HCT116 (cell line): ENCODE data around the gene SULT6B1. TPM values are rescaled to one million over a fixed set of nuclear protein-coding genes. Genes with fewer than 3 reads are reported as not detected.

ENCODE experiments used
- ATAC-seq: fragments of 200-7000 bp; cut with Tn5 transposase; 2 replicates; pipeline ENCODE4 v1.9.1; 2020; ENCODE audit warnings: mild to moderate bottlenecking, moderate library complexity
- BruUV-seq: library from RNA; stranded (reverse); fragments of 400-500 nt; replicated peaks from 2 replicates; lab custom pipeline; 2021; lab: Mats Ljungman, UMichigan
- CTCF ChIA-PET: fragments of 300-600 bp; sonication (Branson Sonifier 250); formaldehyde crosslinking; loops from one replicate; lab custom pipeline; 2021; ENCODE audit warnings: antibody characterized with exemption; lab: Charles Lee
- POLR2A ChIA-PET: fragments of 300-600, 350-600 bp; sonication (Branson Sonifier 250); formaldehyde crosslinking; loops from one replicate; lab custom pipeline; 2021; ENCODE audit warnings: antibody characterized with exemption; lab: Charles Lee
- RAD21 ChIA-PET, 2 experiments: fragments of 300-600 bp; sonication (Branson Sonifier 250); formaldehyde crosslinking; loops; one replicate each; lab custom pipeline; 2023; ENCODE audit warnings: low total read pairs in 2 of 2; ENCODE audit not compliant: uncharacterized antibody in 2 of 2, unreplicated experiment in 2 of 2, low non-redundant PET in 1 of 2; lab: Charles Lee
- DNase-seq: peaks from one replicate; pipeline ENCODE4 v3.0.0-alpha.2; 2010; ENCODE audit warnings: low read depth, low spot score
- H2AFZ ChIP-seq: fragments of 200-600 bp; shearing (Covaris generic), sonication (generic); 2 replicates; pipeline ENCODE4 v1.6.1; 2017; ENCODE audit warnings: low read depth, mixed run types, mixed read lengths, antibody characterized with exemption, low read length; ENCODE audit not compliant: poor library complexity, severe bottlenecking
- H3K27ac ChIP-seq: 2 replicates; pipeline ENCODE4 v1.5.1; 2012; ENCODE audit warnings: low read depth, low read length
- H3K27me3 ChIP-seq: fragments of 200-600 bp; sonication (generic); 2 replicates; pipeline ENCODE4 v1.6.1; 2016; ENCODE audit warnings: mixed run types, low read length, mixed read lengths; ENCODE audit not compliant: insufficient read depth
- H3K36me3 ChIP-seq, 2 experiments: fragments of 200-500 bp in 1 of 2; fragments of 200-600 bp in 1 of 2; sonication (Bioruptor generic) in 1 of 2; sonication (generic) in 1 of 2; 2 replicates each; pipeline versions ENCODE4 v1.5.1 to v1.6.1; 2014 to 2016; ENCODE audit warnings: low read length in 2 of 2, inconsistent platforms in 1 of 2, mixed read lengths in 1 of 2, mixed run types in 1 of 2; ENCODE audit not compliant: insufficient read depth in 2 of 2, control insufficient read depth in 1 of 2
- H3K4me1 ChIP-seq, 2 experiments: fragments of 200-600 bp in 1 of 2; sonication (generic) in 1 of 2; 2 replicates each; pipeline versions ENCODE4 v1.5.1 to v1.6.1; 2012 to 2017; ENCODE audit warnings: low read length in 2 of 2, inconsistent platforms in 1 of 2, mild to moderate bottlenecking in 1 of 2, mixed read lengths in 1 of 2, mixed run types in 1 of 2, moderate library complexity in 1 of 2; ENCODE audit not compliant: insufficient read depth in 2 of 2, control insufficient read depth in 1 of 2
- H3K4me2 ChIP-seq: fragments of 200-600 bp; sonication (generic); 2 replicates; pipeline ENCODE4 v1.6.1; 2017; ENCODE audit warnings: mixed run types, low read length, mixed read lengths
- H3K4me3 ChIP-seq, 2 experiments: fragments of 200-600 bp in 1 of 2; sonication (generic) in 1 of 2; replicated peaks in 1 of 2; 2 replicates each; pipeline ENCODE4 v1.5.1; 2011 to 2016; ENCODE audit warnings: low read length in 2 of 2, control low read depth in 1 of 2, low read depth in 1 of 2, mild to moderate bottlenecking in 1 of 2, mixed read lengths in 1 of 2, mixed run types in 1 of 2
- H3K79me2 ChIP-seq: fragments of 200-600 bp; sonication (generic); 2 replicates; pipeline ENCODE4 v1.6.1; 2017; ENCODE audit warnings: mild to moderate bottlenecking, mixed run types, low read length, moderate library complexity, mixed read lengths; ENCODE audit not compliant: insufficient read depth
- H3K9ac ChIP-seq: fragments of 200-600 bp; sonication (generic); 2 replicates; pipeline ENCODE4 v1.6.1; 2016; ENCODE audit warnings: low read length, mixed read lengths
- H3K9me2 ChIP-seq: fragments of 200-600 bp; sonication (generic), shearing (Covaris generic); 2 replicates; pipeline ENCODE4 v1.6.1; 2017; ENCODE audit warnings: mixed run types, mild to moderate bottlenecking, moderate library complexity; ENCODE audit not compliant: insufficient read depth
- H3K9me3 ChIP-seq, 2 experiments: fragments of 200-500 bp in 1 of 2; fragments of 200-600 bp in 1 of 2; sonication (Bioruptor generic) in 1 of 2; sonication (generic) in 1 of 2; 2 replicates each; pipeline ENCODE4 v1.6.1; 2014 to 2017; ENCODE audit warnings: low read length in 2 of 2, mixed read lengths in 2 of 2, inconsistent platforms in 1 of 2, low read depth in 1 of 2, mild to moderate bottlenecking in 1 of 2, mixed run types in 1 of 2, moderate library complexity in 1 of 2; ENCODE audit not compliant: control insufficient read depth in 1 of 2, insufficient read depth in 1 of 2
- H4K20me1 ChIP-seq: fragments of 200-600 bp; sonication (generic), shearing (Covaris generic); 2 replicates; pipeline ENCODE4 v1.6.1; 2017; ENCODE audit warnings: mixed run types, mild to moderate bottlenecking, moderate library complexity; ENCODE audit not compliant: insufficient read depth
- CBX3 ChIP-seq: IDR thresholded peaks from 2 replicates; pipeline ENCODE4 v1.6.1; 2012; ENCODE audit warnings: low read depth
- ELF1 ChIP-seq: IDR thresholded peaks from 2 replicates; pipeline ENCODE4 v1.6.1; 2012; ENCODE audit warnings: low read depth, borderline replicate concordance
- EZH2 ChIP-seq: fragments of 200-600 bp; sonication (generic); IDR thresholded peaks from 2 replicates; pipeline ENCODE4 v1.6.1; 2017; ENCODE audit warnings: antibody characterized with exemption, mixed run types
- POLR2AphosphoS5 ChIP-seq: IDR thresholded peaks from 2 replicates; pipeline ENCODE4 v1.6.1; 2011; ENCODE audit warnings: mild to moderate bottlenecking, low read depth, low read length, moderate library complexity
- RAD21 ChIP-seq: IDR thresholded peaks from 2 replicates; pipeline ENCODE4 v1.6.1; 2012; ENCODE audit warnings: low read depth, mild to moderate bottlenecking
- SIN3A ChIP-seq: IDR thresholded peaks from 2 replicates; pipeline ENCODE4 v1.6.1; 2012; ENCODE audit warnings: low read depth
- SRF ChIP-seq: IDR thresholded peaks from 2 replicates; pipeline ENCODE4 v1.6.1; 2012; ENCODE audit warnings: low read depth
- ZFX ChIP-seq: fragments of 450-650 bp; IDR thresholded peaks from 2 replicates; pipeline ENCODE4 v1.6.1; 2017
- ZNF274 ChIP-seq: fragments of 200-500 bp; sonication (Bioruptor generic); IDR thresholded peaks from 2 replicates; pipeline ENCODE4 v1.6.1; 2014; ENCODE audit warnings: mild to moderate bottlenecking, low read depth, low read length, inconsistent platforms
- intact Hi-C: fragments of 100-400 bp; cut with micrococcal nuclease; formaldehyde crosslinking; loops from 2 replicates; pipeline ENCODE4 v1.10.0; 2022
- total RNA-seq: library from RNA; stranded (reverse); gene quantifications from one replicate; pipeline ENCODE4 v1.2.1, GENCODE V29; 2021; ENCODE audit not compliant: unreplicated experiment
- TF ChIP-seq, protein P1 (sequence below): IDR thresholded peaks from 2 replicates; pipeline ENCODE4 v1.6.1; 2011; ENCODE audit warnings: mild to moderate bottlenecking, low read length, moderate library complexity; ENCODE audit not compliant: insufficient replicate concordance; ENCODE audit errors: extremely low read depth

The SULT6B1 gene
- total RNA-seq, 1 experiment from 2014 or later: not detected

DNA sequence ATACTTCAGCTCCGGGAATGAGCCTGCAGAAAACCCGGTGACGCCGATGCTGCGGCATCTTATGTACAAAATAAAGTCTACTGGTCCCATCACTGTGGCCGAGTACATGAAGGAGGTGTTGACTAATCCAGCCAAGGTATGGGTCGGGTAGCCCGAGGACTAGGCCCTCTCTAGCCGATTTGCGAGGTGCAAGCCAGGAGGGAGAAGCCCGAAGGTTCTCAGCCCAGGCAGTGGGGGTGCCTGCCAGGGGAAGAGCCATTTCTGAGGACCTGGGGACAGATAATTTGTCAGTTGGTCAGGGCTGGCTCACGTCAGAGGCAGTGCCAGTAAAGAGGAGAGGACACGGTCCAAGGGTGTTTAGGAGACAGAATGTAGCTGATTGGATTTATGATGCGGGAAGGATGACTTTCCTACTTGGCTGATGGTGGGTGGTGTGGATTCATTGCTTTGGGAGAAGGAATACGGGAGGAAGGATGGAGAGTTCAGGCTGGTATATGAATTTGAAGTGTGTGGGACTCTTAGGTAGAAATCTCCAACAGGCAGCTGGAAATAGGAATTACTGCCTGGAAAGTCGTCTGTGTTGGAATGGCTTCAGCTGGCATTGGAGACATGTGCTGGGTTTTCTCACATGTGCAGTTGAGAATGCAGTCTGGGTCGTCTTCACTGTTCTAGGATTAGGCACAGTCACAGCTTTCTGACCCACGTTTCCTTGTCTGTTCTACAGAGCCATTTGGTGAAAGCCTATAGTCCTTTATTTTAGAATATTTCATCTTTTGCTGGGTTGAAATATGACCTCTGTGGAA lies 43.9 kb upstream of the SULT6B1 start:
- peaks cover 82% of the 10 kb centered on the region for H3K79me2 ChIP-seq
- no peaks in the 10 kb centered on the region for H3K9me2 ChIP-seq
- ChIA-PET CTCF (interaction anchor here (1.2 kb wide), 1 partner anchor 164 kb away, joined by 3 read pairs; no protein-coding TSS in a partner anchor), POLR2A (interaction anchor here (1.0 kb wide), 1 partner anchor 21 kb away, joined by 4 read pairs; no protein-coding TSS in a partner anchor), RAD21 (interaction anchor here in 1 of 2 experiments (0.6 kb wide), 1 partner anchor 229 kb away, joined by 3 read pairs; no protein-coding TSS in a partner anchor)
- peaks cover 14 to 23% of the 10 kb centered on the region in 2 experiments for H3K4me1 ChIP-seq
- H2AFZ ChIP-seq: peak overlapping the region; percentile 27
- peak overlapping the region; percentile 93 to 95 for H3K4me3 ChIP-seq
- DNase-seq: no peak
- H3K9ac ChIP-seq: peak overlapping the region; percentile 95
- H3K27ac ChIP-seq: peak overlapping the region; percentile 57
- peak overlapping the region; percentile 92 for H3K4me2 ChIP-seq
- peaks cover 10% of the 10 kb centered on the region; the same call in 1 of the 2 replicates for H4K20me1 ChIP-seq
- intact Hi-C loops: no loop called here
- H3K27me3 ChIP-seq: no peaks in the 10 kb centered on the region
- H3K36me3 ChIP-seq: peaks cover 12 to 15% of the 10 kb centered on the region in 2 experiments; a peak in 3 of 4 replicates
- peak; percentile 24 for ATAC-seq
- BruUV-seq: TSS peak; percentile 74
- H3K9me3 ChIP-seq: no peaks in the 10 kb centered on the region
- TF ChIP-seq, protein P1, sequence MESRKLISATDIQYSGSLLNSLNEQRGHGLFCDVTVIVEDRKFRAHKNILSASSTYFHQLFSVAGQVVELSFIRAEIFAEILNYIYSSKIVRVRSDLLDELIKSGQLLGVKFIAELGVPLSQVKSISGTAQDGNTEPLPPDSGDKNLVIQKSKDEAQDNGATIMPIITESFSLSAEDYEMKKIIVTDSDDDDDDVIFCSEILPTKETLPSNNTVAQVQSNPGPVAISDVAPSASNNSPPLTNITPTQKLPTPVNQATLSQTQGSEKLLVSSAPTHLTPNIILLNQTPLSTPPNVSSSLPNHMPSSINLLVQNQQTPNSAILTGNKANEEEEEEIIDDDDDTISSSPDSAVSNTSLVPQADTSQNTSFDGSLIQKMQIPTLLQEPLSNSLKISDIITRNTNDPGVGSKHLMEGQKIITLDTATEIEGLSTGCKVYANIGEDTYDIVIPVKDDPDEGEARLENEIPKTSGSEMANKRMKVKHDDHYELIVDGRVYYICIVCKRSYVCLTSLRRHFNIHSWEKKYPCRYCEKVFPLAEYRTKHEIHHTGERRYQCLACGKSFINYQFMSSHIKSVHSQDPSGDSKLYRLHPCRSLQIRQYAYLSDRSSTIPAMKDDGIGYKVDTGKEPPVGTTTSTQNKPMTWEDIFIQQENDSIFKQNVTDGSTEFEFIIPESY: no peak
- no peak for TF ChIP-seq ZFX
- no peak for TF ChIP-seq SRF
- no peak for TF ChIP-seq SIN3A
- TF ChIP-seq CBX3: no peak
- TF ChIP-seq POLR2AphosphoS5: no peak
- no peak for TF ChIP-seq EZH2
- TF ChIP-seq ZNF274: no peak
- no peak for TF ChIP-seq RAD21
- no peak for TF ChIP-seq ELF1
